GM19467 (cell line): ENCODE data around the gene EP300.
A peak's percentile ranks its signal among the peaks of the same experiment; 100 is the strongest.

ENCODE experiments used
- ATAC-seq: cut with Tn5 transposase; IDR thresholded peaks from one replicate; pipeline ENCODE4 v1.9.1; 2021; ENCODE audit warnings: mild to moderate bottlenecking, moderate library complexity; ENCODE audit not compliant: unreplicated experiment

EP300 gene

DNA sequence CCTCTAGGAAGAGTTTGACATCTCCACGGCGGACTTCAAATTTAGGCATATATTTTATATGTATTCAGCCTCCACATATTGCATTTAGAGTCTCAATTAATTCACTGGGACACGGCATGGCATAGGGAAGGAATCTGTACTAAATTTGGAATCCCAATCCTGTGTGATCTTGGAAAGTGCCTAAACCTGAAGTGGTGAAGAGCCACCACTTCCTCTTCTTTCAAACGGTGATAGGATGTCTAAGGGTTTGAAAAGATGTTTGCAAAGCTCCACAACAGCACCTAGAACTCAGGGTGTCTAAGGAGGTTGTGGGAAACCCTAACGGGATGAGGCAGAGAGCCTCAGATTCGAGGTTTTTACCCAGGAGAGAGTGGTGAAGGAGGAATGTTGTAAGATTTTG, 111.7 kb downstream of the EP300 start:
- no peak for ATAC-seq

DNA sequence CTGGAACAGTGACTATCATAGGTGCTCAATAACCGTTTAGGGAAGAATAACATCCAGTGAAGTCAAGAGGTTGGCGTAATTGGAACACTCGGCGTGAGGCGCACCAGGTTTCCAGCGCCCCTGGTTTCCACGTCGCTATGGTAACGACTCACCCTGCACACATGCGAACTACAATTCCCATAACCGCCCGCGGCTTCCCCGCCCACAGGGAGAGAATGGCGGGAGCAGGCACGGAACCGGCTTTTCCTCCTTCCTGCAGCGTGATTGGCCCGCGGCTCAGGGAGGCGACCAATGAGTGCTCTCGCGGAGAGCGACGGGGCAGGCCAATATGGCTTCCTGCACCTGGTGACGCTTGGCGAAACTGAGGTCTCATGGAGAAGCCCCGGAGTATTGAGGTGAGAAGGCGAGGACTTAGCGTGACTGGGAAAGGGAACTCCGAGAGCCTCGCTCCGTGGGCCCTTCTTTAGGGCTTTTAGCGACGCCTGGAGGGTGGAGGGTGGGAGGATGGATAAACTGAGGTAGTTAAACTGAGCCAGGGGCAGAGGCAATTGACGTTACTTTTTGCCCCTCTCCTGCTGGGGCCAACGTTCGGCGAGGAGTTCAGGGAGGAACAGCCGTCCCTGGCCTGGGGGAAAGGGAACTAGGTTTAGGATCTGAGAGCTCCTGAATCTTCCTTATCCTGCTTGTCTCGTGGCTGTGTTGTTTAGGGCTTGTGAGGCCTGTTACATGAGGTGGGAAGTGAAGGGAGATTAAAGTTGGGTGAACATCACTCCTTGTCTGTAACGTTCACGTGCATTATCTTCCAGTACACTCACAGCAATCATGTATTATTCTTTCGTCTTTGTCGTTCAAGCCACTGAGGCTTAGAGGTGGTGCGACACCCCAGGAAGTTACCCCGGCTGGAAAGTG, 112.9 kb downstream of the EP300 start, which contains the start of gene L3MBTL2:
L3MBTL2 (plus strand) TSS at position 321 of the 909 bp plus-strand sequence; CDS start at position 372, 51 bp downstream.
- peak; percentile 95 for ATAC-seq

DNA sequence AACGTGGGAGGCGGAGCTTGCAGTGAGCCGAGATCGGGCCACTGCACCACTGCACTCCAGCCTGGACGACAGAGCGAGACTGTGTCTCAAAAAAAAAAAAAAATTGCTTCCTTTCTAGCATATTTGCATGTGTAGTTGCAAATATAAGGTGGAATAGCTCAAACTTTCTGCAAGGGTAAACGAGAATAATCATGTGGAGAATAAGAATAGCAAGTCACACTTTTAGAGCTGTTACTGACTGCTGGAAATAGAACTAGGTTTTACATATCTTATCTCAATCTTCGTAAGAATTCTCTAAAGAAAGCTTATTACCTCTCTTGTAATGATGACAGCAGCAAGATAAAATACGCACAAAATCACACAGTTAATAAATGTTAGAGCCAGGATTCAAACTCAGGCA, 114.3 kb downstream of the EP300 start:
- ATAC-seq, result no peak

DNA sequence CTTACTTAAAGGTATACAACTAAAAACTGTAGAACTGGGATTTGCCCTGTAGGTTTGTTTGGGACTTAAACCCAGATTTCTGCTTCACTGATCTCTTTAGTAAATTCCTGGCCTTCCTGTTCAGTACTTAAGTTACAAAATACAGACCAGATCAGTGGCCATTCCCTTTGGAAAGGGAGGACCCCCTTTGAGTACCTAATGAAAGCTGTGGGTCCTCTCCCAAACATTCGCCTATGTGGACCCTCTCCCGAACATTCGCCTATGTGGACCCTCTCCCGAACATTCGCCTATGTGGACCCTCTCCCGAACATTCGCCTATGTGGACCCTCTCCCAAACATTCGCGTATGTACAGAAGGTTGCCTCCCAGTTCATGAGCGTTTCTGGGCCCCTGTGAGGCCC, 123.0 kb downstream of the EP300 start:
- no peak for ATAC-seq

DNA sequence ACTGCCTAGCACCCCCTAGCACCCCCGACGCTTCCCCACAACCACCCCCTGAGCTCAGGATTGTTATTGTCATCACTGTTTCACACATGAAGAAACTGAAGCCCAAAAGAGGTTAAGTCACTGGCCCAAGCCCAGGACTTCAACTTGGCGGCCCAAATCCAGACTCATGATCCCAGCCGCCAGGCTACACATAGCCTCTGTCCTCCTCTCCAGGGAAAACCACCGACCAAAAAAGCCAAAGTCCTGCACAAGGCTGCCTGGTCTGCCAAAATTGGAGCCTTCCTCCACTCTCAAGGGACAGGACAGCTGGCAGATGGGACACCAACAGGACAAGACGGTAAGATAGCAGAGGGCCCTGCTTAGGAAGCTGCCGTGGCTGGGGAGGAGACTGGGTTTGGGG, 123.5 kb downstream of the EP300 start:
- no peak for ATAC-seq

DNA sequence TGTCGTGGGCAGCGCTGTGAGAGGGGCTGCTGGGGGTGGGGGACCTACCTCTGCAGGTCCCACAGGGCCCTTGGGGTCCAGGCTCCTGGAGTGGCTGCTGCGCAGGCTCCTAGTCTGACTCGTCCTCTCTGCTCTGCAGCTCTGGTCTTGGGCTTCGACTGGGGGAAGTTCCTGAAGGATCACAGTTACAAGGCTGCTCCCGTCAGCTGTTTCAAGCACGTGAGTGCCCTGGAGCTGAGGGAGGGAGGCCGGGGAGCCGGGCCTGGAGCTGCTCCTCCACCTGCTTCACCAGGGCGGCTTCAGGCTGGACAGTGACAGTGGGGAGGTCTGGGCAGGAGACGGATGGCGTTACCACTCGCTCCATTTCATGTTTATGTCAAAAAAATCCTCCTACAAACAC, 124.6 kb downstream of the EP300 start:
- no peak for ATAC-seq

DNA sequence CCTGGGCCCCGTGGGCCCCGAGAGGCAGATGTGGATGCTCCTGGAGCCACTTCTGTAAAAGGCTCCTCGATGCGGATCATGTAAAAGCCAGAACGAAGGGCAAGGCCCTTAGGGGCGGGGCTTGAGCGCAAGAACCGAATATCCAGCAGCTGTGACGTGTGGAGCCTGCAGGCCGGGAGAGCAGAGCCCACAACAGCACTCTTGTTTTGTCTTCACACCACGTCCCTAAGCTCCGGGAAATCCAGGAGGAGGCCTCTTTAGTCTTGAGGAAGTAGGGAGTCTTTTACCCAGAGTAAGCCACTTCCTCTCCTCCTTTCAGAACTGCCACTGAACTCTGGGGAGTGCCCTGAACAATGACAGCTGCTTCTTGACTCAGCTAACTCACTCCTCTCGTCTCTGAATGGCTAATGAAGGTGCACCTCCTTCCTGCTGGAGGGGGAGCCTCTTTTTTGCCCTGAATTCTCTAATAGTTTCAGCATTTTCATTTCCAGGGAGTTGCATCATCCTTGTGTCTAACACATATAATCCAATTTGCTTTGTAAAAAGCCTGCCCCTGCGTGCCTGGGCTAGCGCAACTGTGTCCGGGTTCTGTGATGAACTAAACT, 125.3 kb downstream of the EP300 start:
- ATAC-seq, result no peak

DNA sequence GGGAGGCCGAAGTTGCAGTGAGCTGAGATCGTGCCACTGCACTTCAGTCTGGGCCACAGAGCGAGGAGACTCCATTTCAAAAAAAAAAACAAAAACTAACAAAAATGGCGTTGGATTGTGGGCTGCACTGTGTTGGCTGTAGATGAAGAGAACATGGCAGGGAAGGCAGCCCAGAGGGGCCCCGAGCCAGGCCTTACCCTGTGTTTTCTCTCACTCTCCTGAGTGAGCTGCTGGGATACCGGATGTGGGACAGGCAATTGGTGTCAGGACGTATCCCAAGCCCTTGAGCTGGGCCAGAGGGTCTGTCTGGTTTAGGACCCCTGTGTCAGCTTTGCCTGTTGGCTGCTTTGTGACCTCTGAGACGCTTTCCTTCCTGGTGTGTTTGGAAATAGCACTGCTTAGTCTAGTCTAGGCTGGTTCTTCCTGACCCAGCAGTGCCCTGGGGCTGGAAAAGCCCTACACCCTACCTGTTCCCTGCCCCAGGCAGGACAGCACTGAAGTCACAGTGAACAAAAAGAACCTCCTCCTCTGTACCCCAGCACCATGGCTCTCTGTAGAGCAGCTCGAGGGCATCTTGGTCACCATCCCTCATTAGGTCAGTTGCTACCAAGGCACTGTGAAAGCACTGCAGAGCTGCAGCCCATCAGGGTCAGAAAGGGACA, 130.6 kb downstream of the EP300 start:
- no peak for ATAC-seq

DNA sequence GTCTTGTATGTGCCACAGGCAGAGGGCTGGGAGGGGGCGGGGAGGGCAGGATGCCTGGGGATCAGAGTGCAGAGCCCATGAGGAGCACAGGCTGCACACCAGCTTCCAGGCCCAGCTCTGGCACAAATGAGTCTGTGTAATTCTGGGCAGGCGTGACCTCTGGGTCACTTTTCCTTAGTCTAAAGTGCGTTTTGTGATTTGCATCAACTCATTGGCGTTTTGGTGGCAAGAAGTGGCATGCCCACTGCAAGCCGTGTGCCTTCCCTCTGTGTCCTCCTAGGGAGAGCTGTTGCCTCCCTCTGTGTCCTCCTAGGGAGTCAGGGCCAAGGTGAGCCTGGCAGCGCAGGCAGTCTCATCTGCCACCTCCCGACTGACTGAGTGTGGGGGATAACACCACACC, 131.1 kb downstream of the EP300 start:
- ATAC-seq, result no peak

DNA sequence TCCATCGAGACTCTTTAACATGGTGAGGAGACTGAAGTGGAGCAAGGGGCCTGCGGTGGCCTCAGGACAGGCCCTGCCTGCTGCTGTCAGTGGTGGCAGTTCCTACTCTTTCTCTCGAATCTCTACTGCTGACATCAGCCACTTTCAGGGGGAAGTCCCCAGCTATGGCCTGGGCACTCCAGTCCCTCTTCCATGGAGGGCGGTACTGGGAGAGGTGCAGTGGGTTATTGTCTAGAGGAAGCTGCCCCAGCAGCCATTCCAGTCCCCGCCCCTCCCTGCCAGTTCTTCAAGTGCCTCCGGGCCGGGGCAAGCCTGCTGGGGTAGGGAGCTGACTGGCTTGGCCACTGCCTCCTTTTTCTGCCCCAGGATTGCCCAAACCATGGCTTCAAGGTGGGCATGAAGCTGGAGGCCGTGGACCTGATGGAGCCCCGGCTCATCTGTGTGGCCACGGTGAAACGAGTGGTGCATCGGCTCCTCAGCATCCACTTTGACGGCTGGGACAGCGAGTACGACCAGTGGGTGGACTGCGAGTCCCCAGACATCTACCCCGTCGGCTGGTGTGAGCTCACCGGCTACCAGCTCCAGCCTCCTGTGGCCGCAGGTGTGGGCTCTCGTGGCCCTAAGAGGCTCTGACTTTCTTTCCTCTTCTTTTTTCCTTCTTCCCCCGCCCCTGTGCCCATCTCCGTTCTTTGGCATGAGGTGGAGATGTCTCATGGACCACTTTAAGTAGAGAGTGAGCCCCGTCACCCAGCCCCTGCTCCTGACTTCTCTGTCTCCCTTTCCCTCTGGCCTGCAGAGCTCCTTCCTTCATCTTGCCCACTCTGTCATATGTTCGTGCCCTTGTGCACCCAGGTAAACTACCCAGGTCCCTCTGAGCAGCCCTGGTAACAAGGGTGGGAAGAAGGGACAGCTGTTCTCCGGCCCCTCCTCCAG, 134.6 kb downstream of the EP300 start:
- no peak for ATAC-seq

DNA sequence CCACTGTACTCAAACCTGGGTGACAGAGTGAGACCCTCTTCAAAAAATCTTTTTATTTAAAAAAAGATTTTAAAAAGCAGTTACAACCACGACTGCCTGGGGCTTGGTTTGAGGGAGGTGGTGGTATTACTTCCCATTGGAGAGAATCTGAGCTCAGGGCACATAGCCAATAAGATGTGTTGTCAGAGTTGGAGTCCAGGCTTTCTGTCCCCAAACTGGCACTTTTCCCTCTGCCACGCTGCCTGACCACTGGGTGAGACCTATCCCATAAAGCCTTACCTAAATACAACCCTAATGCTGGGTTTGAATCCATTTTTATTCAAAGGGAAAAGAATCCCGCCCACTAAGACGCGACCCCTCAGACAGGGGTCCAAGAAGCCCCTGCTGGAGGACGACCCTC, 136.8 kb downstream of the EP300 start:
- ATAC-seq, result no peak
